Smooth muscle cell (in vitro differentiated cells): ENCODE data around the gene EMC6. TPM values are rescaled to one million over a fixed set of nuclear protein-coding genes. Genes with fewer than 3 reads are reported as not detected.
A peak's percentile ranks its signal among the peaks of the same experiment; 100 is the strongest.

Experiments
- DNase-seq: peaks from one replicate; lab custom pipeline; 2025; ENCODE audit not compliant: unreplicated experiment; lab: John Stamatoyannopoulos, UW
- H2AFZ ChIP-seq: fragments of 200-600 bp; sonication (generic); 2 replicates; pipeline ENCODE4 v1.6.0; 2016; ENCODE audit warnings: antibody characterized with exemption, low read depth, mild to moderate bottlenecking
- H3F3A ChIP-seq: fragments of 200-600 bp; sonication (generic); 2 replicates; pipeline ENCODE4 v1.6.0; 2017; ENCODE audit warnings: antibody characterized with exemption, low read depth
- H3K27ac ChIP-seq: fragments of 200-600 bp; sonication (generic); 2 replicates; pipeline ENCODE4 v1.5.1; 2016; ENCODE audit warnings: low read depth, mild to moderate bottlenecking
- H3K27me3 ChIP-seq: fragments of 200-600 bp; sonication (generic); 2 replicates; pipeline ENCODE4 v1.6.1; 2016; ENCODE audit warnings: low read depth, mild to moderate bottlenecking
- H3K36me3 ChIP-seq: fragments of 200-600 bp; sonication (generic); 2 replicates; pipeline ENCODE4 v1.5.1; 2016; ENCODE audit warnings: low read depth
- H3K4me1 ChIP-seq: fragments of 200-600 bp; sonication (generic); 2 replicates; pipeline ENCODE4 v1.5.1; 2016; ENCODE audit warnings: low read depth
- H3K4me2 ChIP-seq: fragments of 200-600 bp; sonication (generic); 2 replicates; pipeline ENCODE4 v1.6.0; 2016; ENCODE audit warnings: mild to moderate bottlenecking
- H3K4me3 ChIP-seq: fragments of 200-600 bp; sonication (generic); 2 replicates; pipeline ENCODE4 v1.5.1; 2016; ENCODE audit warnings: mild to moderate bottlenecking
- H3K79me2 ChIP-seq: fragments of 200-600 bp; sonication (generic); 2 replicates; pipeline ENCODE4 v1.6.0; 2016; ENCODE audit warnings: low read depth, mild to moderate bottlenecking
- H3K9ac ChIP-seq: fragments of 200-600 bp; sonication (generic); 2 replicates; pipeline ENCODE4 v1.6.0; 2016; ENCODE audit warnings: low read depth
- H3K9me3 ChIP-seq: fragments of 200-600 bp; sonication (generic); replicated peaks from 2 replicates; pipeline ENCODE4 v1.5.1; 2016; ENCODE audit warnings: low read depth
- H4K20me1 ChIP-seq: fragments of 200-600 bp; sonication (generic); 2 replicates; pipeline ENCODE4 v1.6.0; 2016; ENCODE audit warnings: low read depth
- CTCF ChIP-seq: fragments of 200-600 bp; sonication (generic); IDR thresholded peaks from 2 replicates; pipeline ENCODE4 v1.5.1; 2017; ENCODE audit warnings: borderline replicate concordance, mild to moderate bottlenecking, antibody characterized with exemption; ENCODE audit not compliant: insufficient read depth, poor library complexity, severe bottlenecking
- WGBS: methylation state at CpG from one replicate; pipeline ENCODE4 v1.1.7; 2016; ENCODE audit warnings: low lambda C conversion rate; 5-methylcytosine and 5-hydroxymethylcytosine counted together
- polyA plus RNA-seq: library from polyadenylated mRNA; unstranded; fragments of >200 nt; fragmentation: Nextera tagmentation; extraction: Ambion mirVana; gene quantifications from 2 replicates; pipeline ENCODE4 v1.2.1, GENCODE V29; 2016
- total RNA-seq: library from RNA; depleted of rRNA; stranded (reverse); fragments of >200 nt; gene quantifications from 2 replicates; pipeline ENCODE4 v1.2.3, GENCODE V29; 2014

Gene EMC6
- total and polyA plus RNA-seq, 2 experiments from 2014 or later: 59.7 to 123 TPM

GRCh38 chr17:3663102-3664011, 5.3 kb upstream of the EMC6 start:
- Histone ChIP-seq H3K4me1 (peaks cover 9% of the 10 kb centered on the region), H3K4me2 (no peak overlapping the region), H4K20me1 (peaks cover 50% of the 10 kb centered on the region), H3K9ac (no peak overlapping the region), H3K27ac (no peak overlapping the region), H3K79me2 (peaks cover 20% of the 10 kb centered on the region), H3K36me3 (no peaks in the 10 kb centered on the region), H3K27me3 (no peaks in the 10 kb centered on the region), H3K9me3 (no peaks in the 10 kb centered on the region), H2AFZ (no peak overlapping the region), H3F3A (peaks cover 6% of the 10 kb centered on the region), H3K4me3 (no peak overlapping the region)
- TF ChIP-seq CTCF: no peak
- no peak for DNase-seq
- 91% methylated on average over 33 of the region's 33 CpGs for WGBS

DNA sequence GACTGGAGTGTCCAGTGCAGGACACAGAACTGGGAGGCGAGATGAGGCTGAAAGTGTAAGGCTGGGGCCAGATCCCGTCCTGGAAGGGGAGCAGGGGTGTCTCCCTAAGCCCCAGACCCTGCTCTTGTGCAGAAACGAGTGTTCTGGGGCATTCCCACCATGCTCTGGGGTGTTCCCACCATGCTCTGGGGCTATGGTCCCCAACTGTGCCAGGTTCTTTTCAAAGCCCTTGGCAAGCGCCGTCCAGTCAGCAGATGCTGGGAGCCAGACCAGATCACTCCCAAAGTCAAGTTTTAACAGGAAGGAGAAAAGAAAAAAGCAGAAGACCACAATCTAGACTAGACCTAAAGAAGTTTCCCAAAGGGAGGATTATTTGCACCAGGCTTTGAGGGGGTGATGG, 2.8 kb upstream of the EMC6 start:
- Histone ChIP-seq H3K4me3 (no peak overlapping the region), H3K4me2 (peak overlapping the region; percentile 93)
- TF ChIP-seq CTCF: no peak

DNA sequence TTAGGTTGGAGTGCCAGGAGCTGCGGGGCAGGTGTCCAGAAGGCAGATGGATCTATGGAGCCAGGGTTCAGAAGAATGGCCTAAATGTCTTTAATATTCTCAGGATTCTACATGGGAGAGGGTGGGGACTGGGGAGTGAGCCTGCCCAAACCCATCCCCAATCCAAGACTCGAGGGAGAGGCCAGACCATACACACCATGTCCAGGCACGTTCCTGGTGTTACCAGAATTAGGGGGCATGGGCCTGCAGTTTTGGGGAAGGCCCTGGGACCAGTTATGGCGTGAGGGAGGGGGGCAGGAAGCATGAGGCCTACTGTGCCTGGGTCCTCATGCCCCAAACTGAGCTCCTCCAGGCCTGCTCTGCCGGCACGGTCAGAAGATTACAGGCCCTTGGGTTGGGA, 2.1 kb upstream of the EMC6 start:
- no peak overlapping the region for H3K9ac ChIP-seq
- peak overlapping the region; percentile 69 for H3K4me3 ChIP-seq

More for the DNA sequence above, 2.8 kb upstream of the EMC6 start:
- Histone ChIP-seq H3K9me3 (no peaks in the 10 kb centered on the region), H3K4me1 (peaks cover 9% of the 10 kb centered on the region), H4K20me1 (peaks cover 61% of the 10 kb centered on the region), H3K9ac (no peak overlapping the region), H3K27ac (peak overlapping the region; percentile 6), H3K36me3 (no peaks in the 10 kb centered on the region), H3K27me3 (no peaks in the 10 kb centered on the region), H3F3A (peaks cover 6% of the 10 kb centered on the region), H2AFZ (no peak overlapping the region), H3K79me2 (peaks cover 42% of the 10 kb centered on the region)
- 89% methylated on average over 5 of the region's 5 CpGs for WGBS
- DNase-seq: no peak

More for the DNA sequence above, 2.1 kb upstream of the EMC6 start:
- Histone ChIP-seq H3F3A (peaks cover 6% of the 10 kb centered on the region), H3K27me3 (no peaks in the 10 kb centered on the region), H3K79me2 (peaks cover 42% of the 10 kb centered on the region), H3K36me3 (no peaks in the 10 kb centered on the region), H4K20me1 (peaks cover 61% of the 10 kb centered on the region), H3K27ac (peak overlapping the region; percentile 9), H2AFZ (no peak overlapping the region), H3K4me1 (peaks cover 9% of the 10 kb centered on the region), H3K9me3 (no peaks in the 10 kb centered on the region), H3K4me2 (peak overlapping the region; percentile 93)
- no peak for DNase-seq
- TF ChIP-seq CTCF: no peak
- 91% methylated on average over 6 of the region's 6 CpGs for WGBS
